Osteocyte (in vitro differentiated cells): ENCODE data around the gene NME7. TPM values are rescaled to one million over a fixed set of nuclear protein-coding genes. Genes with fewer than 3 reads are reported as not detected.

ENCODE experiments used
- DNase-seq: peaks from one replicate; pipeline ENCODE4 v3.0.0; 2021; ENCODE audit warnings: mixed read lengths; ENCODE audit not compliant: unreplicated experiment; ENCODE audit errors: extremely low spot score
- H3K27ac Mint-ChIP-seq: one replicate; pipeline ENCODE4 v1.8.0; 2021; ENCODE audit warnings: mild to moderate bottlenecking, mixed read lengths; ENCODE audit not compliant: unreplicated experiment
- H3K27me3 Mint-ChIP-seq: one replicate; pipeline ENCODE4 v1.8.0; 2021; ENCODE audit warnings: mixed read lengths; ENCODE audit not compliant: unreplicated experiment
- H3K36me3 Mint-ChIP-seq: one replicate; pipeline ENCODE4 v1.8.0; 2021; ENCODE audit warnings: mixed read lengths; ENCODE audit not compliant: unreplicated experiment
- H3K4me1 Mint-ChIP-seq: one replicate; pipeline ENCODE4 v1.8.0; 2021; ENCODE audit warnings: mixed read lengths; ENCODE audit not compliant: unreplicated experiment
- H3K4me3 Mint-ChIP-seq: one replicate; pipeline ENCODE4 v1.8.0; 2021; ENCODE audit warnings: mild to moderate bottlenecking, moderate library complexity, mixed read lengths; ENCODE audit not compliant: unreplicated experiment
- H3K9me3 Mint-ChIP-seq: one replicate; pipeline ENCODE4 v1.8.0; 2021; ENCODE audit warnings: mixed read lengths; ENCODE audit not compliant: unreplicated experiment
- CTCF ChIP-seq: fragments of 200-600 bp; sonication (generic); IDR thresholded peaks from 2 replicates; pipeline ENCODE4 v1.5.0; 2021; ENCODE audit warnings: antibody characterized with exemption, mild to moderate bottlenecking, moderate library complexity
- total RNA-seq: library from RNA; stranded (reverse); gene quantifications from 2 replicates; pipeline ENCODE4 v1.2.1, GENCODE V29; 2021

NME7 gene
- total RNA-seq, 1 donor from 2014 or later, result 20.5 TPM

- Mint-ChIP-seq H3K4me3 (no peak overlapping the region), H3K36me3 (no peaks in the 10 kb centered on the region), H3K27me3 (no peaks in the 10 kb centered on the region), H3K27ac (no peak overlapping the region), H3K9me3 (no peaks in the 10 kb centered on the region), H3K4me1 (peaks cover 4% of the 10 kb centered on the region)
- TF ChIP-seq CTCF, result no peak
- no peak for DNase-seq
Measured at GRCh38 chr1:169207797-169208520, 159.6 kb downstream of the NME7 start.

GRCh38 chr1:169204157-169204556 lies 163.4 kb downstream of the NME7 start:
- Mint-ChIP-seq H3K27ac (no peak overlapping the region), H3K4me1 (peaks cover 4% of the 10 kb centered on the region), H3K36me3 (no peaks in the 10 kb centered on the region), H3K9me3 (no peaks in the 10 kb centered on the region), H3K4me3 (no peak overlapping the region), H3K27me3 (no peaks in the 10 kb centered on the region)
- TF ChIP-seq CTCF, result no peak
- DNase-seq, result no peak

DNA sequence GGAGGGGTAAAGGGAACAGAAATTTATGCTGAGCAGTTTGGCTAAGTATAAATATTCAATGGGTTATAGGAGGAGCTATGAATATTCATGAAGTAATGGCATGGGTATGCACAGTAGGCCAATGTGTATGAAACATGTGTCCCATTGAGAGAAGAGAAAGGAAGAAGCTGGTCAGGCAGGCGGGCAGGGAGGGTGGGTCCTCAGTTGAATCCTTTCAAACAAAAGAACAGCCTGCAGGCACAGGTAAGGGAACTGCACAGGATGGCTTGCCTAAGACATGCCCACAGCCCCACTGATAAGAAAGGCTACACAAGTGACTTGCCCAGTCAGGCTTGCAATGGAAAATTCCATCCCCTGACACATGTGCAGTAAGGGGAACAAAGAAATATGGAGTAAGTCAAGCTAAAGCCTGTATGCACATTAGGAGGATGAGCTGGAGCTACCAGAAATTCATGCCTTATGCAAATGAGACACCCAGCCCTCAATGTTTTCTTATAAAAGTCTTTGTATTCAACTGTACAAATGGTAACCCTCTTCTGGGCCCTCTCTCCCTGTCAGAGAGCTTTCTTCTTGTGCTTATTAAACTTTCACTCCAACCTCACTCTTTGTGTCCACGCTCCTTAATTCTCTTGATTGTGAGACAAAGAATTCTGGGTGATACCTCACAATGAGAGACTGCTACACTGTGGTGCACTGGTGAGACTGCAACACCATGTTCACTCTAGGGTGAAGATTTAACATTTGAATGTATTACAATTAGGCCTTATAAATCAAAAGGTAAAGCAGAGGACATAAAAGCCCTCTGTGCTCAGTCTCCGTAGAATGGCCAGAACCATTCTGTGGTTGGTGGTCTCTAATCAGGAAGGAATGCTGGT lies 164.6 kb downstream of the NME7 start:
- H3K27me3 Mint-ChIP-seq, result no peaks in the 10 kb centered on the region
- H3K4me3 Mint-ChIP-seq, result no peak overlapping the region
- no peak overlapping the region for H3K27ac Mint-ChIP-seq
- peaks cover 4% of the 10 kb centered on the region for H3K4me1 Mint-ChIP-seq
- DNase-seq, result no peak
- TF ChIP-seq CTCF, result no peak
- H3K9me3 Mint-ChIP-seq, result no peaks in the 10 kb centered on the region
- no peaks in the 10 kb centered on the region for H3K36me3 Mint-ChIP-seq

- H3K9me3 Mint-ChIP-seq, result peaks cover 9% of the 10 kb centered on the region
- no peak overlapping the region for H3K27ac Mint-ChIP-seq
- no peaks in the 10 kb centered on the region for H3K4me1 Mint-ChIP-seq
- DNase-seq, result no peak
- no peak for TF ChIP-seq CTCF
- peaks cover 4% of the 10 kb centered on the region for H3K36me3 Mint-ChIP-seq
- H3K27me3 Mint-ChIP-seq, result no peaks in the 10 kb centered on the region
- no peak overlapping the region for H3K4me3 Mint-ChIP-seq
Measured at GRCh38 chr1:169201084-169201619, 166.4 kb downstream of the NME7 start.

DNA sequence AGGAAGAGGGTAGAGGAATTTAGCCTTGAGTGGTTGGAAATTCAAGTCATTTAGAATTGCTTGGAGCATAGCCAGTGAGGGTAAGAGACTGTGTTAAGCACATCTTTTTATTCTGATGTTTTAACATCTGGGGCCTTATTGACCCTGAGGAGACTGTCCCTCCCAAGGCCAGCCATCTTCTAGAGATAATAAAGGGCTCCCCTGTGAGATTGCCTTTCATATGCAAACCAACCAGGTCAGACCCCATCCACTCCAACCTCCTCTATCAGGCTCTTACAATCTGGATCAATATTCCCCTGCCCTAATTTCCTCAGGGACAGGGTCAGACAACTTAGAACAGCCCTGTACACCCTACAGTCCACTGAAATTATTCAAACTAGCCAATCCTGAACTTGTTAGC lies 167.3 kb downstream of the NME7 start:
- peaks cover 9% of the 10 kb centered on the region for H3K9me3 Mint-ChIP-seq
- H3K27me3 Mint-ChIP-seq, result no peaks in the 10 kb centered on the region
- TF ChIP-seq CTCF, result no peak
- H3K4me3 Mint-ChIP-seq, result no peak overlapping the region
- no peak for DNase-seq
- H3K4me1 Mint-ChIP-seq, result no peaks in the 10 kb centered on the region
- peaks cover 4% of the 10 kb centered on the region for H3K36me3 Mint-ChIP-seq
- H3K27ac Mint-ChIP-seq, result no peak overlapping the region
